ENCODE data around the gene SDHA.
A peak's percentile ranks its signal among the peaks of the same experiment; 100 is the strongest.

The SDHA gene

DNA sequence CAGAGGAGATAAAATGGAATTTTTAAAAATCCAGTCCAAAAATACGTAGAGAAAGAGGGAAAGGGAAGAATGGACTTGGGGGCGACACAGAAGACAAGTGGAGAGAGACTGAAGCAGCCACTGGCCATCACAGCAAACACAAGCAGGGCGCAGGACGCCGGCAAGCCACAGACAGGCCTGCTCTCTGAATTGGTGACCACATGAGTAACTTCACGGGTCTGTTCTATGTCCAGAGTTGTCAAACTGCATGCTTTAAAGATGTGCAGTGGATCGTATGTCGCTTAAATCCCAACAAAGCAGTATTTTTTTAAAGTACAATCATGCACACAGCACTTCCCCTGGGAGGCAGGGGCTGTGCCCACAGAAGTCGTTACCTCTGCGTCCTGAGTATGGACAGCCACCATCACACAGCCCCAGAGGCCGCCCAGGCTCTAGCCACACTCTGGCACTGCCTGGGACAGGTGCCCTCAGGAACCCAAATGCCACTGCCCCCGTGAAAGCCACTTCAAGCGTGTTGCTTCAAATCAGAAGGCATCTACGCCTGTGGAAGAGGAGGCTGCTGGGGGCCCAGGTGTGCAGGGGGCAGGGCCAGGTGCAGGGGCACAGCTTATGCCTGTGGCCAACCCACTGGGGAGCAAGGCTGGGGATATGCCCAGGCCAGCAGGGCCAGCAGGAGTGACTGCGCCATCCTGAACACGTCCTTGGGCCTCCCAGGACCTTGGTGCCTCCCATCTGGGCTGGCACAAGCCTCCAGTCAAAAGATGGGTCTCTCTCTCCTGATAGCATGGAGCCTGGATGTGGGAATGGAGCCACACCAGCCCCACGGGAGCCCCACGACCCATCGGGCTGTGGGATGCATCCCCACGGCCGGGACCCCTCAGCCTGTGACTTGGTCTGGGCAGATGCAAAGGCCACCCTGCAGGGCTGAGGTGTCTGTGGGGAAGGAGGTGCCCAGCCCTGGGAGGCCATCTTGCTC is 32.7 kb upstream of the SDHA start:
- no peak for DNase-seq (ENCODE audit: low read depth, low spot score)

DNA sequence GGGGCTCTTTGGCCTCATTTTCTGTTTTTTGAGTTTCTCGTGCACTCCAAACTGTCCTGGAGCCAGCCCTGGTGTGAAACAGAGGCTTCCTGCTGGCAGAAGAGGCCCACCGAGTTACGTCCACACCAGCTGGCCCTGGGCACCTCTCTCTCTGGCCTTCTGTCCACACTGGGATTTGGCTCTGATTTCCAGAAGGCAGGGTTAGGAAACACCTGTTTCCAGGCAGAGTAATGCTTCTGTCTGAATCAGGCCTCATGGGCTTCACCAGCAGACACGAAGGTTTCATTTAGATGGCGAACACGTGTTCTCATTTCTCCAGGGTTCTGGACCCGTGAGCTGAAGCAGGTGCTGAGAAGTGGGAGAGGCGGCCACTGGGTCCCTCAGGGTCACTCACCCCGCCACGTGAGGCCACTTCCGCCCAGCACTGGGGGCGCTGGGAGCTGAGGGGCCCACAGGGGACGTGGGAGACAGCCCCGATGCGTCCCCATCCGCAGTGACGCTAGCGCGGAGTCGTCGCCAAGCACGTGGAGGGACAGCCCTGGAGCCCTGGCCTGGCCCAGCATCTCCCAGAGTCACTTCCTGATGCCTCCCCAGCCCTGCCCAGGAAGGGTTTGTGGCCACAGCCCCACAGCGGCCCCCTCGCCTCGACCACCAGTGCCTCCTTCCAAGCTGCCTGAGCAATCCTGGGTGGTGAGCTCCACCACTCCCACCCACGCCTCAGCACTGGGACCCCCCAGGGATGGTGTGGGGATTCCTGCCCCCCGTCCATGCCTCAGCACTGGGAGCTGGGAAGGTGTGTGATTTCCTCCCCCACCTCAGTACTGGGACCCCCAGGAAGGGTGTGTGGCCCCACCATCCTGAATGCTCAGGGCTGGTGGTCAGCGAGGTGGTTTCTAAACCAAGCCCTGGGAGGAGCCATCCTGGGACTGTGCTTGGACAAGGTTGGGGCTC is 31.8 kb upstream of the SDHA start:
- no peak for DNase-seq (ENCODE audit: low read depth, low spot score)

DNA sequence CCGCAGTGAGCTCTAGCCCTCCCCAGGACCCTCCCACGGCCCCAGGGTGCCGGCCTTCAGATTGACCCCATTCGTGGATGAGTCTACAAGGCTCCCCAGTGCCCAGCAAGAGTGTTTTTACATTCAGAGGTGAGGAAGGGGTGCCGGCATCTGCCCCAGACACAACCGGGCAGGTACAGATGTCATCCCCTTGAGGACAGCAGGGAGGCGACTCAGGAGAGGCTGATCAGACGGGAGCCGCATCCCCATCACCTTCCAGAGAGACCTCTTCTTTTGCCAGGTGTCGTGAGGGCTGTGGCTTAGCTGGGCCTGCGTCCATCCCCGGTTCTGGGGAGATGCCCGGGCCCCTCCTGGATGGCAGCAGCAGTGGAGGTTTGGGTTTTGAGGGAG is 31.1 kb upstream of the SDHA start:
- DNase-seq (ENCODE audit: low read depth, low spot score) = no peak

- no peak for DNase-seq (ENCODE audit: low read depth, low spot score)
Measured at GRCh38 chr5:187617-188451, 30.3 kb upstream of the SDHA start.

DNA sequence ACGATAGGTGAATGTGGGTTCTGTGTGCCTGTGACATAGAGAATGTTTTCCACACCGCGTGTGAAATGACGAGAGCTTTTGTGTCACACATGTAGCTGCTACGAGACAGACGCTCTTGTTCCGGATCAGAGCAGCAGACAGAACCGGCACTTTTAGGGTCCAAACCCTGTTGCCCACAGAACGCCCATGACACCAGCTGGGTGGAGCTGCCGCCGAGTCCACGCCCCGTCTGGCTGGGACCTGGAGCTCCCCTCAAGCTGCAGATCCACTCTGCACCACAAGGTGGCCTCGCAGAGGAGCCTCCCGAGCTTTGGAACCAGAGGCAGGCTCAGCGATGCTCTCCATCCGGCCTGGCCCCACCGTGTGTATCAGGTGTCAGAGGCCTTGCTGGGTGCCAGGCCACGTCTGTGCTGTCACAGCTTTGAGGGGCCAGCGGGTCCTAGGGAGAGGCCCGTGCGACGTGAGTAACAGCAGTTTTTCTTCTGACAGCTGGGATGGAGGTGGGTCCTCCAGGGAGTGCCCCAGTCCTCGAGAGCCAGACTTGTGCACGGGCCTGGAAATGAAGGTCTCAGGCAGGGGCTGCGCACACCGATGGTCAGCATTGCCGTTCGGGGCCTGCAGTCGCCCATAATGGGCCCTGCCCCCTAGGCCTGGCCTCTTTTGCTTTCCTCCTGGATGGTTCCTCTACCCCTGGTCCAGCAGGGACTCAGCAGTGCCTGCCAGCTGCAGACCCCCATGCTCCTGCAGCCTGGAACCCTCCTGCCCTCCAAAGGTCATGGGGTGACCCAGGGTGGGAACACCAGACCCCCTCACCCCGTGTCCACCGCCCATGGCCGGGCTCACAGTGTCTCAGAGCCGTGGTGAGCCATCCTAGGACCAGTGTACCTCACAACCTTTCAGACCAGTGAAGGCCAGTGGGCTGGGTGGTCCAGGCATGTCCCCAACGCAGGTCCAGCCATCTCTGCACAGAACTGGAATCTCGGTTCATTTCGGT is 29.3 kb upstream of the SDHA start:
- DNase-seq (ENCODE audit: low read depth, low spot score) = peak; percentile 79

DNA sequence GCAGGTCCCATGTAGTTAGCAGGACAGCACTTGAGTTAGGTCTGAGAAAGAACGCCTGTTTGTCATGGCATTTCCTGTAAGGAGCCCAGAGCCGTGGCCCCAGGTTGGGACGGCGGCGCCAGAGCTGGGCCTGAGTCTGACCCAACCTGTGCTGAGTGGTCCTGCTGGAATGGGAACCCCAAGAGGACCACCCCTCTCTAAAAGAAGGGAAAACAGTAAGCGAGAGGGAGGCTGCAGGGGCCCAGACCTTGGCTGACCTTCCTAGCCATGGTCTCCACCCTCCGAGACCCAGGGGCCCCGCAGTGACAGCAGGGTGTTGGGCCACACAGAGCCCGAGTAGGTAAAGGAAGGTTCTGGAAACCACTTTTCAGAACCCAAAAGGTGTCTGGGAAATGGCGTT is 28.6 kb upstream of the SDHA start:
- no peak for DNase-seq (ENCODE audit: low read depth, low spot score)

DNA sequence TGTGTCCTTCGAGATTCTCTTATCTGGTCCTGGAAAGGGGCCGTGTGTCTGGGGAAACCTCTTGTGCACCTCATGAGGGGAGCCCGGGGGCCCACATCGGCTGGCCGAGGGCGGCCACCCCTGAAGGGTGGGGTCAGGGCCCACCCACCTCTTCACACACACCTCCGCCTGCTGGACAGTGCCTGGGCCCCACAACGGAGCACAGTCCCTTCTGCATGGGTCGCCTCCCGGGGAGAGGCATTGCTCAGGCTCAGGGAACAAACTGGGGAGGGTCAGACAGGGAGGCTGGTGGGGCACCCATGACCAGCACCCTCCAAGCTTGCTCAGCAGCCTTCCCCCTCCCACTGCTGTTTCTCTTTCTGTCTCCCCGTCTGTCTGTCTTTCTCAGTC is 28.1 kb upstream of the SDHA start:
- no peak for DNase-seq (ENCODE audit: low read depth, low spot score)

GRCh38 chr5:190366-191035 is 27.6 kb upstream of the SDHA start:
- no peak for DNase-seq (ENCODE audit: low read depth, low spot score)

DNA sequence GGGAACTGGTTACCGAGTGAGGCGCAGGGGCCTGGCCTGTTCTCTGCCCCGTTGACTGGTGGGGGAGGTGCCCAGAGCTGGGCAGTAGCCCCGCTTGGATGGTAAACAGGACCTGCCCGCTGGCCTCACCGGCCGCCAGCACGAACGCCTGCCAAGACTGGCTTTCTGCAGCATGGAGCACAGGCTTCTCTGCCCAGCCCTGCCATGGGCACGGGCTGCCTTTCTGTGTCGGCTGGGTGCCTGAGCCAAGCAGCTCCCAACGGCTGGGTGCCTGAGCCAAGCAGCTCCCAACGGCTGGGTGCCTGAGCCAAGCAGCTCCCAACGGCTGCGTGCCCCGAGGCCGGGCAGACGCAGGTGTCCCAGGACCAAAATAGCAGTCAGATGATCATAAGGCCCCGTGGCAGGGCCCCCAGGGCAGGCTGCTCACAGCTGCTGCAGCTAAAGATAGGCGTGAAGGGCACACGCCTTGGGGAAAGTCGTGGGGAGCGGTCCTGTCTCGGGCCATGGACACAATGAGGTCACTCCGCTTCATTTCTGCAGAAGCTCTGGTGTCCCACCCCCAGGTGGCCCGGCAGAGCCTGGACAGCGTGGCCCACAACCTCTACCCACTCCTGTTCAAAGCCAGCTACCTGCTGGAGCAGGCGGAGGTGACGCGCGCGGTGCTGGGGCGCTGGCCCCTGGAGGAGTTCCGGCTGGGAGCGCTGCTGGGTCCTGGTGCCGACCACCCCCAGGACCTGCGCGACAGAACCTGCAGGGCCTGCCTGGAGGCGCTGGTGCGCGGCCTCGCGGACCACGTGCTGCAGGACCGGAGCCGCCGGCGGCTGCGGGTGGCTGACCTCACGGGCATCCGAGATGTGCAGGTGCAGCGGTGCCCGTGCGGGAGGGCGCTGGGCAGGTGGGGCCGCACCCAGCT is 26.8 kb upstream of the SDHA start, which contains the start of gene LRRC14B:
LRRC14B (plus strand) TSS at position 460 of the 913 bp plus-strand sequence; CDS start at position 504, 44 bp downstream.
- DNase-seq (ENCODE audit: low read depth, low spot score) = no peak

- no peak for DNase-seq (ENCODE audit: low read depth, low spot score)
Measured at GRCh38 chr5:191949-192690, 26.0 kb upstream of the SDHA start.

DNA sequence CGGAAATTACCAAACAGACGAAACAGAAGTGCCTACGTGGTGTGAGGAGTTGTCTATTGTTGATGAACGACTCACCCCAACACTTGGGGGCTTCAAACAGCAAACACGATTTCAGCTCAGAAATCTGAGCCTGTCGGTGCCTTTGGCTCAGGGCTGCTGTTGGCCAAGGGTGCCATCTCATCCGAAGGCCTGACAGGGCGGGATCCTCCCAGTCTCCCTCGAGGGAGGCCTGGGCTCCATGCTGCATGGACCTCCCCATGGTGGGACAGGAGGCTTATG is 25.5 kb upstream of the SDHA start:
- no peak for DNase-seq (ENCODE audit: low read depth, low spot score)

DNA sequence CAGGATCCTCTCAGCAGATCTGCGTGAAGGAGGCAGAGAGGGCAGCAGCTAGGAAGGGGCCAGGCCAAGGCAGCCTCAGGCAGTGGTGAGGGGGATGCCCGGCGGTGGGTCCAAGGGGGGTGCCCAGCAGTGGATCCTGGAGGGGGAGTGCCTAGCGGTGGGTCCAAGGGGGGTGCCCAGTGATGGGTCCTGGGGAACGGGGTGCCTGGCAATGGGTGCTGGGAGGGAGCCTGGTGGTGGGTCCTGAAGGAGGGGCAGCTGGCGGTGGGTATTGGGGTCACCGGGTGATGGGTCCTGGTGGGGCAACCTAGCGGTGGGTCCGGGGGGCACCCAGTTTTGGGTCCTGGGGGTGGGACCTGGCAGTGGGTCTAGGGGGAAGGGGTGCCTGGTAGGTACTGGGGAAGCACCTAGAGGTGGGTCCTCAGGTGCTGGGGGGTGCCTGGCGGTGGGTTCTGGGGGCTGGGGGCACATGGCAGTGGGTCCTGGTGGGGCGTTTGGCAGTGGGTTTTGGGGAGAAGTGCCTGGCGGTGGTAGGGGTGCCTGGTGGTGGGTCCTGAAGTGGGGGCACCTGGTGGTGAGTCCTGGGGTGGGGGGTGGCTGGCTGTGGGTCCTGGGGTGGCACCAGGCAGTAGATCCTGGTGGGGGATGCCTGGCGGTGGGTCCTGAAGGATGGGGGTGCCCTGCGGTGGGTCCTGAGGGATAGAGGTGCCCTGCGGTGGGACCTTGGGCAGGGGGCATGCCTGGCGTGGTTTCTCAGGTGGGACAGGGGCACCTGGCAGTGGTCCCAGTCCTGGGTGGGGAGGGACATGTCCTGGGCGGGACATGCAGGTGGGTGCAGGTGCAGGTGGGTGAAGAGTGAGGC is 24.9 kb upstream of the SDHA start:
- DNase-seq (ENCODE audit: low read depth, low spot score) = no peak

GRCh38 chr5:194102-194501 is 24.0 kb upstream of the SDHA start:
- no peak for DNase-seq (ENCODE audit: low read depth, low spot score)

DNA sequence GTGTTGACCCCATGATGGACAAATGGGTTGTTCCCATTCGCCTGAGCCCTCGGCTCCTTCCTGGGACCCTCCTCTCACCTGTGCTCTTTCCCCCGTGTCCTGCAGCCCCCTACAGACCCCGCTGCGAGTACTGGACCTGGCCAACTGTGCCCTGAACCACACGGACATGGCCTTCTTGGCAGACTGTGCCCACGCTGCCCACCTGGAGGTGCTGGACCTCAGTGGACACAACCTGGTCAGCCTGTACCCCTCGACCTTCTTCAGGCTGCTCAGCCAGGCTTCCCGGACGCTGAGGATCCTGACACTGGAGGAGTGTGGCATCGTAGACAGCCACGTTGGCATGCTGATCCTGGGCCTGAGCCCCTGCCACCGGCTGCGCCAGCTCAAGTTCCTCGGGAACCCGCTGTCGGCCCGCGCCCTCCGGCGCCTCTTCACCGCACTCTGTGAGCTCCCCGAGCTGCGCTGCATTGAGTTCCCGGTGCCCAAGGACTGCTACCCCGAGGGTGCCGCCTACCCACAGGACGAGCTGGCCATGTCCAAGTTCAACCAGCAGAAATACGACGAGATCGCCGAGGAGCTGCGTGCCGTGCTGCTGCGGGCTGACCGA is 23.4 kb upstream of the SDHA start:
- DNase-seq (ENCODE audit: low read depth, low spot score) = no peak

- DNase-seq (ENCODE audit: low read depth, low spot score) = no peak
Measured at GRCh38 chr5:195401-196160, 22.5 kb upstream of the SDHA start.

DNA sequence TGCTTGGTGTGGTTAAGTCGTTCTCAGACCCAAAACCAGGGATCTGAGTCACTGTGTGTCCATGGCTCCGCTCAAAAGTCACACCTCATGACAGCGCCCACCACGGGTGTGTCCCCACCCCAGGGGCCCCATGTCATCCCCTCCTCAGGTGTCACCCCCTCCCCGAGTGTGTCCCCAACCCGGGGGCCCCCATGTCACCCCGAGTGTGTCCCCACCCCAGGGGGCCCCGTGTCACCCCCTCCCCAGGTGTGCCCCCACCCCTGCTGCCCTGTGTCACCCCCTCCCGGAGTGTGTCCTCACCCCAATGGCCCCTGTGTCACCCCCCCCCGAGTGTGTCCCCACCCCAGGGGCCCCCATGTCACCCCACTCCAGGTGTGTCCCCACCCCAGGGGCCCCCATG is 21.8 kb upstream of the SDHA start:
- no peak for DNase-seq (ENCODE audit: low read depth, low spot score)

Data from activated naive CD8-positive, alpha-beta T cell treated with anti-CD3 and anti-CD28 coated beads, Interleukin-2, amount 50 U/mL, for 16 hours (primary cell).